Lung microvascular endothelial cell (primary cell): Measurements from ENCODE around the gene CIAO3. TPM values are rescaled to one million over a fixed set of nuclear protein-coding genes. Genes with fewer than 3 reads are reported as not detected.
"Not testable (repeated sequence)": the region's sequence is repeated elsewhere in the genome, so short reads cannot be mapped to it uniquely, and the experiment has no call there.

Experiments
- DNase-seq, 2 donors: peaks; one replicate each; pipeline versions ENCODE4 v3.0.0 to v3.0.0-alpha.2; 2010; ENCODE audit warnings: low read depth in 2 of 2
- total RNA-seq: library from RNA; depleted of rRNA; stranded (reverse); fragments of >200 nt; gene quantifications from 2 replicates; pipeline ENCODE4 v1.2.1, GENCODE V29; 2014

Gene CIAO3
- total RNA-seq, 1 donor from 2014 or later = 33.5 TPM

- DNase-seq = no peak
These were observed 46.5 kb downstream of the CIAO3 start for GRCh38 chr16:694187-694862.

GRCh38 chr16:693766-694165 lies 47.0 kb downstream of the CIAO3 start:
- no peak for DNase-seq

DNA sequence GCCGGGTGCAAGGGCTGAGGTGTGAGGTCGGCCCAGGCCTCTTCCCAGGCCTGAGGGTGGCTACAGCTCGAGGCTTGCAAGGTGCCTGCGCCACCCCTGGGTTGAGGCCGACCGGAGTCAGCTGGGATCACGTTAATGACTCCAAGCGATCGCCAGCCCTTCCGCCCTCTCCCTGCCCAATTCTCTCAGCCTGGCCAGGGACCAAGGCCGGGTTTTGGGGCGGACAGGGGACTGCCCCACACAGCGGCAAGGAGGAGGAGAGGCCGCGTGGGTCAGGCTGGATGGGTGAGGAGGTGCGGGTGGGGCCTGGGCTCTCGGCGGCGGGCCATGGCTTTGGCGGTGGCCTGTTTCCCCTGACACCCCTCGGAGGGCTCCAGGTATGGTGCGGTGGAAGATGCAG lies 47.4 kb downstream of the CIAO3 start:
- DNase-seq = no peak

GRCh38 chr16:692356-693108 lies 48.3 kb downstream of the CIAO3 start:
- no peak for DNase-seq

GRCh38 chr16:691242-691641 lies 49.6 kb downstream of the CIAO3 start:
- DNase-seq = not testable (repeated sequence)

DNA sequence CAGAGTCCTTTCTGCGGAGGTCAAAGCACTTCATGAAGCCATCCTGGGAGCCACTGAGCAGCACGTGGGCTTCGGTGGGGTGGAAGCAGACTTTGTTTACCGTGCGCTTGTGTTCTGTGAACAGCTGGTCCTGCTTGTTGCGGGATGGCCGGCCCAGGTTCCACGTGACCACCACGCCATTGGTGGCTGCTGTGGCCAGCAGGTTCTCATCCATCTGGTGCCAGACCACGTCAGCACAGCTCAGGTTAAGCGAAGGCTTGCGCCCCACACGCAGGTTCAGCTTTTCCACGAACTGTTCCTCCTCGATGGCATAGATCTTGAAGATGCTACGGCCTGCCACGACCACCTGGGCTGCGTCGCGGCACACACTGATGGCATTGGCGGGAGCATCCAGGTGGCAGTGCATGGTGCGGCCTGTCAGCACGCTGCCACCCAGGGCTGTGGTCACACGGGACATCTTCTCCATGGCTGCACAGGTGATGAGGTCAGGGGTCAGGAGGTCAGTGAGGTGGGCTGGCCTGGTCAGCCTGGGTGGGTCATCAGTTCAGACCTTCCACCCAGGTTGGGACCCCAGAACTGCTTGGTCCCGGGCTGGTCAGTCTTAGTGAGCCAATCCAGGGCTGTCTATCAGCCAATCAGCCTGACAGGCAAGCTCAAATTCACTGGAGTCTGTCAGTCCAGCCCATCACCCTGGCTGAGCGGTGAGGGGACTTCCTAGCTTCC lies 51.5 kb downstream of the CIAO3 start:
- DNase-seq = no peak

GRCh38 chr16:687499-687898 lies 53.3 kb downstream of the CIAO3 start:
- no peak for DNase-seq

DNA sequence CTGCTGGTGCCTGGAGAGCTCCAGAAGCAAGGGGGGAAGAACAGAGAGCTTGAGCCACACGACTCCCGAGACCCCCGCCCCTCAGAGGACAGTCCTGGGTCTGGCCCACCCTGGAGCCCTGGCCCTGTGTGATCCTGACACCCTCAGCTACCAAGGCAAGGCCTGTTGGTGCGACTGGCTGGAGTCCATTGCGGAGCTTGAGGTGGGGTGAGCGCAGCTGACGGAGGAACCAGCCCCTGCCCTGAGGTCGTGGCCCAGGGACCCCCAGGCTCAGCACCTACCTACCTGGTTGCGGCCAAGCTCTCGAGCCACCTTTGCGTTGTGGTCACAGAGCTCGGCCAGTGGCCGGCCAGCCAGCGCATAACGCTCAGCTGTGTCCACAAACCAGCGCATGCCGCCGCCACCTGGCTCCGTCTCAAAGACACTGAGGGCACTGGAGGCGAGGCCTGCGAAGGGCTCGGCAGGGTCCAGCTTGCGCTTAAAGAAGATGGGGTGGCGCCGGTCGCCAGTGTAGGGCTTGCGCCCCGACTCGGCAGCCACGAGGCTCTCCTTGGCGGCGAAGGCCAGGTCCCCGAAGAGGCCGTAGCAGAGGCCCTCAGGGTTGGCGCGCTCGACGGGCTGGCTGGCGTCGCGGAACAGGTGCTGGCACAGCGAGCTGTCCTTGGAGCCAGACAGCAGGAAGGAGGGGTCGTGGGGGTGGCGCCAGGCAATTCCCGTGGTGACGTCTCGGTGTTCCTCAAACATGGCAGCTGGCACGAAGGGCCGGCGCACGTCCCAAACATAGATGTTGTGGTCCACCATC lies 54.1 kb downstream of the CIAO3 start:
- DNase-seq = no peak

DNA sequence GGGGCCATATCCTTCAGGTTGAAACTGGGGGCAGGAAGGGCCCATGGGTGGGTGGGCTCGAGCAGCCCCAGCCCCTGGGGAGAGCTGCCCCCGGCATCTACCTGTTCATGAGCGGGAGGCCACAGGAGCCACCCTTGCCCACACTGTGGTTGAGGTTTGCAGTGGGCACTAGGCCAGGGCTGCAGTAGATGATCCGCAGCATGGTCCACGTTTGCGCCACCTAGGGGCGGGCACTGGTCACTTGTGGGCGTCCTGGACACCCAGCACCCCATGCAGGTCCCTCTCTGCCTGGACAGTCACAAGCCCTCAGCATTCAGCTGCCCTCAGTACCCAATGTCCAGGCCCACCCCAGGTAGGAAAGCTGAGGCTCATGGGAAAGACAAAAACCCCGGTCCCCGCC lies 54.8 kb downstream of the CIAO3 start:
- DNase-seq = peak; percentile 58 to 70

DNA sequence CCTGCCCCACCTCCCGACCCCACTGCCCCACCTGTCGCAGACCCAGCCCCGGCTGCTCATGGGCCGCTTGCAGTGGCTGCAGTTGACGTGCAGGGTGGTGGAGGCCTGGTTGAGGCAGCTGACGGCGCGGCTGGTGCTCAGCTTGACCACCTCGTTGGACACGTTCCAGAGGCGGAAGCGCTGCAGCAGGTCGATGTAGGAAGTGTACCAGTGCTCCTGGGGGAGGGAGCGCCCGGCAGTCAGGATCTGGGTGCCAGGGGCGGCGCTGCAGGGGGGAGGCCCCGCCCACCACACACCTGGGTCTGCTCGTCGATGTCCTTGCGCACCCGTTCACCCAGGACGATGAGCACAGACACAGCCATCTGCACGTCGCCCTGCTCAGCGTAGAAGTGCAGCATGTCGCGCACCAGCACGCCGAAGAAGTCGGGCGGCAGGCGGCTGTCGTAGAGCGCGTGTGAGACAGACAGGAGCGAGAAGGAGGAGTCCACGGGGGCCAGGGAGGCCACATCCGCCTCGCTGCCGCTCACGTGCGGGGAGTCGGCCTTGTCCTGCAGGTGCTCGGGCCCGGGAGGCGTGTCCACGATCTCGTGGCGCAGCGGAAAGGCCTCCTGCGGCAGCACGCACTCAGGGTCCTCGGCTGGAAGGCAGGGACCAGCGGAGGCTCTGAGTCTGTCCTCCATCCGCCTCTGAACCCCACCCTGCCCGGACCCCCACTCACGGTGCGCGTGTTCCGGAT lies 55.7 kb downstream of the CIAO3 start:
- no peak for DNase-seq

- peak; percentile 87 to 93 for DNase-seq
These were observed 56.6 kb downstream of the CIAO3 start, which contains the start of gene JMJD8 for GRCh38 chr16:684071-684794. Gene JMJD8, minus strand, starts transcription at chr16:684334. Its CDS starts 15 bp downstream, at chr16:684319.

DNA sequence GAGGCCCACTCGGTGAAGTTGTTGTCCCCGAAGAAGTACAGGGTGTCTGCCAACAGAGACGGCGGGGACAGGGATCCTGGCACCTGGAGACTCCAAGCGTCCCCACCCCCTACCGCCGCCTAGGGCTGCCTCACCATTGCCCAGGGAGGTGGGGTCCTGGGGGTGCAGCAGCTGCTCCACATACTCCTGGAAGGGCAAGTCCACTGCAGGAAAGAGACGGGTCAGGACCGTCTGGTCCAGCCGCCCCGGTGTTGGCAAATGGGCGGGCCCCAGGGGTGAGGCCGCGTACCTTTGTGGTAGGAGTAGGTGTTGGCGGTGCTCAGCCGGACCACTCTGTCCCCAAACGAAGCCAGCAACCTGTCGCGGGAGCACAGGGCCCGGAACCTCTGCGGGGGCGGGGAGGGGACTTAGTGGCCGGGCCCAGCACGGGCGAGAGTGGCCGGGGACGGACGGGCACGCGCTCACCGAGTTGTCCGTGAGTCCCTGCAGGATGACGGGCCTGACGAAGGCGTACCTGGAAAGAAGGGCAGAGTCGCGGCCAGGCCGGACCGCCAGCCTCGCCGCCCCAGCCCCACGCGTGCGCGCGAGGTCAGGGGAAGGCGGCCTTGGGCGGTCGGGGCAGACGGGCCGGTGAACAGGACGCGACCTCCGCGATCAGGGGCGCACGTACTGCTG lies 57.3 kb downstream of the CIAO3 start:
- peak in 1 of 2 donors; percentile 20 for DNase-seq

DNA sequence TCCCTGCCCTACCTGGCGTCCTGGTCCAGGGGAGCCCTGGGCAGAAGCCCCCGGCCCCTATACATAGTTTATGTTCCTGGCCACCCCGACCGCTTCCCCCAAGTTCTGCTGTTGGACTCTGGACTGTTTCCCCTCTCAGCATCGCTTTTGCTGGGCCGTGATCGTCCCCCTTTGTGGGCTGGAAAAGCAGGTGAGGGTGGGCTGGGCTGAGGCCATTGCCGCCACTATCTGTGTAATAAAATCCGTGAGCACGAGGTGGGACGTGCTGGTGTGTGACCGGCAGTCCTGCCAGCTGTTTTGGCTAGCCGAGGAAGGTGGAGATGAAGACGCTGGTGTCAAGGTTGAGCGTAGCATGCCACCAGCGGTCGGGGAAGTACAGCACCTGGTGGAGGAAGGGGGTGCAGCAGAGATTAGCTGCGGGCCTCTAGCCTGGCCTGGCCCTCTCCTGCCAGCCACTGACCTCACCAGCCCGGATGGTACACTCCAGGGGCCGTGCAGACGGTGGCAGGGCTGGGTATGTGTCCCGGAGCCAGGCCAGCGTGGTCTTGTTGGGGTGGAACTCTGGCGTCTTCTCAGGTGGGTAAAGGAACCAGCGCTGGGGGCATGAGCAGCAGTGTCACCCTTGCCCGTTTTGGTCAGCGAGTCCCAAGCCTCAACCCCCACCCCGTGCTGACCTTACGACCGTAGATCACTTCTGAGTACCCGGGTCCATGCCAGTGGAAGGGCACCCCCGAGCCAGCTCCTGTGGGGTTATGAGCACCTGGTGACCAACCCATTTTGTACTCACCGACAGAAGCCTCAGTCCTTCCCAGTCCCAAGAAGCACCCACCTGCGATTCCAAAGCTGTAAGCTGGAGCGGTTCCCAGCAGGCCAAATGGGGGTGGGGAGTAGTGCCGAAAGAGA lies 58.1 kb downstream of the CIAO3 start:
- no peak for DNase-seq

DNA sequence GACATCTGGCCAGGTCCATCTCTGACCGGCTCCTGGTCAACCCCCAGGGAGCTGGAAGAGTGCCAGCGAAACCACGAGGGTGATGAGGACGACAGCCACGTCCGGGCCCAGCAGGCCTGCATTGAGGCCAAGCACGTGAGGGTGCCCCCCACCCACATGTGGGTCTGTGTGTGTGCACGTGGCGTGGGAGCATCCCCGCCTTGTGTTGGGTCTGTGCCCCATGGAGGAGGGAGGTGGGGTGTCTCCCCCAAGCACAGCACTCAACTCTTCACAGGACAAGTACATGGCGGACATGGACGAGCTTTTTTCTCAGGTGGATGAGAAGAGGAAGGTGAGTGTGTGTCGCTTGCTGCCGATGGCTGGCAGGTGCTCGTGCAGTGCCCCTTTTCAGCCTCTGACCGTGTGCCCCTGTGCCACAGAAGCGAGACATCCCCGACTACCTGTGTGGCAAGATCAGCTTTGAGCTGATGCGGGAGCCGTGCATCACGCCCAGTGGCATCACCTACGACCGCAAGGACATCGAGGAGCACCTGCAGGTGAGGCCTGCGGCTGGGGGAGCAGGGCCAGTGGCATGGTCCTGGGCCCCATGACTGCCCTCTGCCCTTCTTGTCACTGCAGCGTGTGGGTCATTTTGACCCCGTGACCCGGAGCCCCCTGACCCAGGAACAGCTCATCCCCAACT lies 58.9 kb downstream of the CIAO3 start:
- no peak for DNase-seq

DNA sequence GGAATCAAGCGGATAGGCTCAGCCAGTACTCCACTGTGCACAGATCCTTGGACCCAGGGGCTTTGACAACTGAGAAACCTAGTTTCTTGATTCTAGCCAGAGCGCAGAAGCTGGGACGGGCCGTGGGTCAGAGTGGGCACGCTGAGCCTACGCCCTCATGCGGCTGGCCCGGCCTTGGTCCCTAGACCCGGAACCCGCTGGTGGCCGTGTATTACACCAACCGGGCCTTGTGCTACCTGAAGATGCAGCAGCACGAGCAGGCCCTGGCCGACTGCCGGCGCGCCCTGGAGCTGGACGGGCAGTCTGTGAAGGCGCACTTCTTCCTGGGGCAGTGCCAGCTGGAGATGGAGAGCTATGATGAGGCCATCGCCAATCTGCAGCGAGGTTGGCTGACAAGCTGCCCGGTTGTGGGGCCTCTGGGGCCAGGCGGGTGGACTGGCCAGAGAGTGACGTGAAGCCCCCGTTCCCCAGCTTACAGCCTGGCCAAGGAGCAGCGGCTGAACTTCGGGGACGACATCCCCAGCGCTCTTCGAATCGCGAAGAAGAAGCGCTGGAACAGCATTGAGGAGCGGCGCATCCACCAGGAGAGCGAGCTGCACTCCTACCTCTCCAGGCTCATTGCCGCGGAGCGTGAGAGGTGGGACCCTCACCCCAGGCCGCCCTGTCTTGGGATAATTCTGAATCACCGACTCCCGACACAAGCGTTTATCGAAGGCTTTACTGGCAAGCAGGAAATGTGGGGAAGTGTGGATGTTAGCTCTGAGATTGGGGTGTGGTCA lies 59.6 kb downstream of the CIAO3 start:
- DNase-seq = peak; percentile 43 to 45

DNA sequence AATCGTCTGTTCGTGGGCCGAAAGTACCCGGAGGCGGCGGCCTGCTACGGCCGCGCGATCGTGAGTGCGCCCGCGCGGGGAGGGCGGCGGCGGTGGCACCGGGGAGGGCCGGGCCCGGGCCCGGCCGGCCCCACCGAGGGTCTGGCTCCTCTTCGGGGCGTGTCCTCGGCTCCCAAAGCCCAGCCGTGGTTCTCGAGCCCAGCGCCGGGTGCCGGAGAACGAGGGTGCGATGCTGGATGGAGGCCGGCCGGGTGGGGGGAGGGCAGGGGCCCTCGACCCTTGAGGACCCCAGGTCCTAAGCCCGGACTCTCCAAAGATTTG lies 60.2 kb downstream of the CIAO3 start:
- DNase-seq = no peak
